ENCODE results near the gene VOPP1.

DNA sequence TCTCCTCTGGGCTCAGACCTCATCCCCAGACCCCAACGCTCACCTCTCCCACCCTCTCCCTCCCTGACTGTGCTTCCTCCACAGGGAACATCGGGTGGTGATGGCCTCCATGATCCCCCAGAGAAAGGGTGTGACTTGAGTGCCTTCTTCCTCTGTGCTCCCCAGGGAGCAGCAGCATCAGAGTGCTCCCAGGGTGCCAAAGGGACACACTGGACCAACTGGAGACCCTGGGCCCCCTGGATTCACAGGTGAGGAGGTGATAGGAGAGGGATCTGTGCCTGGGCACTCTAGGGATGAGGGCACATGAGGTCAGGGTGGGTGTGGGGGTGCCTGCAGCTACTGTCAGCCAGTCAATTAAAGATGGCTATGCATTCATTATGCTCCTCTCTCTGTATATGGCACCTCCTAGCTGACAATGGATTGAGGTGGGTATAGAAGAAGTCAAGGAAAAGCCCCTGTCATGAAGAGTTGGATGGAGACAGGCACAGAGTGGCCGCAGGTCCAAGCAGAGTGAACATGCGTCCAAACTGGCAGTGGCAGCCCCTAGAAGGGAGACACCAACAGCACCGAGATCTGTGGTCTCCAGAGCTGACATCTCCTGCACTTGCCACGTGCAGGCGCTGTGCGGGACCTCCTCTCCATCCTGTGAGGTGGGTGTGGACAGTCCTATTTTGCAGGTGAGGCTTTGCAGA is 15.5 kb upstream of the VOPP1 start:
- no peak for TF ChIP-seq EZH2 (IDR thresholded peaks at IDR 0.05; ENCODE audit: insufficient read depth, poor library complexity, severe bottlenecking)
- no peak for TF ChIP-seq EZH2phosphoT487 (IDR thresholded peaks at IDR 0.05; ENCODE audit: insufficient read depth, low read depth)

Data from GM23248 (cell line).